HG03175 (cell line): ENCODE measurements around the gene RERE.

ENCODE experiments used
- ATAC-seq: cut with Tn5 transposase; IDR thresholded peaks from one replicate; pipeline ENCODE4 v1.9.1; 2021; ENCODE audit warnings: mild to moderate bottlenecking, moderate library complexity; ENCODE audit not compliant: unreplicated experiment

The RERE gene

DNA sequence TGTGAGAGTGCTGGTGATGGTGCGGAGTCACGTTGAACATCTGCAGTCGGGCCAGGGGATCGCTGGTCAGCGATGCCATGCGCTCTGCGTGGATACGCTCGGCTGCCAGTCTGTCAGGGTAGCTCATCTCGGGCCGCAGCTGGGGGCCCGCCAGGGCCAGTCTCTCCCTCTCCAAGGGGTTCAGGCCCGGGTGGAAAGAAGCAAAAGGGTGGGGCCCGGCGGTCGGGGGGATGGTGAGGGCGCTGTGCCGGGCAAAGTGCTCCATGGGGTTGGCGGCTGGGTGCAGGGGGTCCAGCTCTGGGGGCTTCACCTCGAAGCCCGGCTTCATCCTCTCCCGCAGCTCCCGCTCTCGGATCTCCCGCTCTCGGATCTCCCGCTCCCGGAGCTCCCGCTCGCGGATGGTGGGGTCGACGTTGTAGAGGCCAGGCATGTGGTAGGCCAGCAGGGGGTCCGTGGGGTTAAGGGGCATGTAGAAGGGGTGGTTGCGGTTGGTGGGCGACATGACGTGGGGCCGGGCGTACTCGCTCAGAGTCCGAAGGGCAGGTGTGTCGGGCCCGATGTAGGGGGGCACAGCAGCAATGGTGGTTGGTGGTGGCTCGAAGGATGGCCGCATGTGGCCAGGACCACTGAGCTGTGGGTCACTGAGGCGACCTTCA lies 459.1 kb downstream of the RERE start:
- no peak for ATAC-seq

DNA sequence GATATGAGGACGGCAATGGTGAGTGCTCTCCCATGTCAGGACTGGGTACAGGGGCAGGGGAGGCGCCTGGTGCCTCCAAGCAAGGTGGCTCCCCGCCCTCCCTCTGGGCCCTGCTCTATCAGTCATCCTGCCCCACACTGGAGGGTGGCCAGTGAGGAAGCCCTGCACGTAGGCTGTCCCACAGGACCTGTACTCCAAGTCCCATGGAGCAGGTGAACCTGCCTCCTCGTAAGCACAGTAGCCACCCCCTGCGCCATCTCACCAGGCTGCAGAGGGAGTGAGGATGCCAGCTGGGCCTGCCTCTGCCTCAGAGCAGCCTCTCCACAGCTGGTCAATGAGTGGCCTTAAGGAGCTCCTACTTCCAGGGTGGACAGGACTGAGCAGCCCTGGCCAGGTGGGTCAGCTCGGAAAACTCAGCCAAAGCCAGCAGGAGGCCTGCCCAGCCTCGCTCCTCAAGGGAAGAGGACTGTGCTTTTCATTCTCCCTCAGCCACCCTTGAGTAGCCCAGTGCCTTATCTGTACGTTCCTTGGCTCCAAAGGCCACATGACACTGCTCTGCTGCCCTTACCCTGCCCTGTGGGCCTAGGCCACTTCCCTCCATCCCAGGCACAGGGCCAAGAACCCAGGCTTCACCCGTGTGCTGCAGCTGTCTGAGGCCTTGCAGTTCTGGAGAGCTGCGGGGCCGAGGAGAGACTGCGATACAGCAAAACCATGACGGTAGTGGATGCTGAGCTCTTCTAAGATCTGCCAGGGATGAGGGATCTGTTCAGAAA lies 459.9 kb downstream of the RERE start:
- ATAC-seq: no peak

DNA sequence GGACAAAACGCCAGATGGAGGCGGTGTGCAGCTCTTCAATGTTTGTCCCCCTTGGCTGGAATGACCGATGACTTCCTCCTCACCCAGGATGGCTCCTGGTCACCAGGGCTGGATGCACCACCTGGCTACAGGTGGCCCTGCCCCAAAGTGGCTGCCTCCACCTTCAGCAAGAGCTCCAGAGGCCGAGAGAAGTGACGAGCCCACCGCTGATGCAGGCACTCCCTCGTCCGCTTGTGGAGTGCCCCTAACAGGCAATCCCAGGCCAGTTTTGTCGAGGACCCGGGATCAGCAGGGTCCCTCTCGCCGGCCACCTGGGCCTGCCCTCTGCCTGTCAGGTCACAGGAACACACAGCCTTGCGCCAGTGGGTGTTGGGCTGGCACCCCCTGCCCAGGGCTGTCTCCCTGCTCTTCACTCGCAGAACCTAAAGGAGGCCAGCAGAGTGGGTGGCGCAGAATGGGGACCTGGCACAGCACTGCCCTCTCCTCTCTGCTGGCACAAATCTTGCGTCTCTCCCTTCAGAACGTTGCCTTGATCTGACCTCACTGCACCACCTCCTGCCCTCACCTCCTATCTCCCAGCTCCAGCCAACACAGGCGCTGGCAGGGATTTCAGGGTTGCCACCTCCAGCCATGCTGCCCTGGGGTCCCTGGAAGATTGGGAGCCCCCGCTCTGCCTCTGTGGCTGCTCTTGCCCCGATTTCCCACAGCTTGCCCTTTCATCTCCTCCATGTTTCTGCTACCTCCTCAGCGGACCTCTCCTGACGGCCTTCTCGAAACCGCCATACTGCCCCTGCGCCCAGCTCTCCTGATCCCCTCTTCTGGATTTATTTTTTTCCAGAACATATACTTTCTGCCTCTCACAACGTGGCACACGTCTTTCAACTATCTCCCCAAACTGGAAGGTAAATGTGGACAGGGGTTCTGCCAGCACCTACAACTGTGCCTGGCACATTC lies 460.9 kb downstream of the RERE start:
- no peak for ATAC-seq

DNA sequence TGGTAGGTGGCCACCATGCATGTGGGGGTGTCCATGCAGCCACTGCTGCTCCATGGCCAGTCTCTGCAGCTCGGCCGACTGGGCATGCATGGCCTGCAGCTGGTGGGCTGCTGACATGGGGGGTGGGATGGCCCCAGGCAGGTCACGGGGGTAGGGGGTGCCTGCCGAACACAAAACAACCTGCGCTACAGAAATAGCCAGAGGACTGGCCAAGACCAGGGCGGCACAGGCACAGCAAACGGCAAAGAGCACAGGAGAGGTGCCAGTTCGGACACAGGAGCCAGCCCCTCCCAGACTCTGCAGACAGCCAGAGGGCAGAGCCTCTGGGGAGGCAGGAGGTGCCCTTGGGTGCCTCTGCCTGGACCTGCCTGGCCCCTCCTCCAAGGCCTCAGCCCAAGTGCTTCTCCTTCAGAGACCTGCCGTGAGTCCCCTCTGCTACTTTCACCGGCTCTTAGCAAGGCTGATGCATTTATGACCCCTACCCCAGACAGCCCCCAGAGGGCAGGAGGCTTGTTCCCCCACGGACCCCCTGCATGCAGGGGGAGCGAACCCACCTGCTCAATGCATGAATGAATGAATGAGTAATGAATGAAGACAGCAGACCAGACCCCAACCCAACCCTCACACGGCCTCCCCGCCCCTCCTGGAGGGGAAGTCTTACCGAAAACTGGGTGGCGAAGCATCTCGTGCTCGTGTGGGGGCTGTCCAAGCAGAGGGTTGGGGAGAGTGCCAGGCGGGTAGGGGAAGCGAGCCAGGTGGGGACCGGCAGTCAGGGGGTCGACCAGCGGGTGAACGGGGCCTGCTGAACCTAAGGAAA lies 461.8 kb downstream of the RERE start:
- ATAC-seq: no peak

DNA sequence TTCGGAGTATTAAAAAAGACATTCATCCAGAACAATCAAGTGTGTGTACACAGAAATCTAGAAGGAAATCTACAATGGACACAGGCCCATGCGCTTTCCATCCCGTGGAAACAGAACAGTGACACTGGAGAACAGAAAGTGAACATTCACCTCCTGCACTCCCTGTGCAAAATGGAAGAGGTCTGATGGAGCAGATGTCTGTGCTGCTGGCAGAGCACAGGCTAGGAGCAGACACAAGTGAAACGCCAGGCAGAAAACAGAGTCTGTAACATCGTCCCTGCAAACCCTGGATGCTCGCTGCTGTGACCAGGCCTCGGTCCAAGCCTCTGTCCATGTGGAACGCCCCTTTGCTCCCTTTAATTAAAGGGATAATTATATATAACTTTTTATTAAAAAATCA lies 463.4 kb downstream of the RERE start:
- ATAC-seq: no peak

DNA sequence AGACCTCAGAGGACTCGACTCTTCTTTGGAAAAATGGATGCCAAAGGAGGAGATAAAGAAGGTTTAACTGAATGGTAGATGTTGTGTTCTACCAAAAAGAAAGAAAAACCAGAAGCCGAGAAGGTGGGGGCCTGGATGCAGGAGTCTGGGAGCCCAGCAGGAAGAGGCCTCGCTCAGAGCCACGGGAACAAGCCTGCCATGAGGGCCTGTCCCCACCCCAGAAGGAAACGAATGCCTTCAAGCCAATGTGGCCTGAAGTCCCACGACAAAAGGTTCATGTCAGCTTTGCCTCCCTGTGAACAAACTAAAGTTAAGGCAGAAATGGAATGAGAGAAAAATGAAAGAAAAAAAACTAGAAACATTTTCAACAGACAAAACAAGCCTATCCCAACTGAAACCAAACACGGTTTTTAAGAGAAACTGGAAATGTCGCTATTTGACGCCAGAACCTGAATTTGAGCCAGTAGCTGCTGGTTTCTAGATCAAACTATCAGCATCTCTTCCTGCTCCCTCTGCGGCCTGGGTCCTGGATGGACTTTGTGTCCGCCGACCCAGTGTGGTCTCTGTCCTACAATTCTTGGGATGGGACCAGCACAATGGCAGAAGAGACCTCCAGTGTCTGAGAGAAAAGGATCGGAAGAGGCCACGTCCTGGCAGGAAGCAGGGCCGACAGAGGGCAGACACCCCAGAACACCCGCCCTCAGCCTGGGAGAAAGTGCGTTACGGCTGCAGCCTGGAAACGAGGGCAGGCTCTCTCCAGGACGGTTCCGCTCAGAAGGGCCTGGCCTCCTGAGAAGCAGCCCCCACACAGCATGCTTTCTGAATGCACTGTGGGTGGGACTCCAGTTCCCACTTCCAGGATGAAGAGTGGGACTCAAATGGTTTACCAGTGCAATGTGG lies 464.3 kb downstream of the RERE start:
- no peak for ATAC-seq

DNA sequence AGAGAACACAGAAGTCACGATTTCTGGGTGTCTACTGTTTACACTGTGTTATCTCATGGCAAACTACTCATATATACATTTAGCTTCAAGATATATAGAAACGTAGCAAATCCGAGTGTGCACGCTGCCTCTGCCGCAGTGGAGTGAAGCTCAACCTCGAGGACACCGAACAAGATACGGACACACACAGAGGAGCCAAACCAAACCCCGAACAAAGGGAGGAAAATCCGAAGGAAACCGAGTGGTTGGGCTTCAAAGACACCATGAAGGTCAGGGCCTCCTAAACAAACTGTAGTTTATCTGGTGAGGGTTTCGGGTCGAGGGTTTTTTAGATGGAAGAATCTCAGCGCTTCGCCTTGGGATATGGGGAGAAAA lies 465.0 kb downstream of the RERE start:
- no peak for ATAC-seq

DNA sequence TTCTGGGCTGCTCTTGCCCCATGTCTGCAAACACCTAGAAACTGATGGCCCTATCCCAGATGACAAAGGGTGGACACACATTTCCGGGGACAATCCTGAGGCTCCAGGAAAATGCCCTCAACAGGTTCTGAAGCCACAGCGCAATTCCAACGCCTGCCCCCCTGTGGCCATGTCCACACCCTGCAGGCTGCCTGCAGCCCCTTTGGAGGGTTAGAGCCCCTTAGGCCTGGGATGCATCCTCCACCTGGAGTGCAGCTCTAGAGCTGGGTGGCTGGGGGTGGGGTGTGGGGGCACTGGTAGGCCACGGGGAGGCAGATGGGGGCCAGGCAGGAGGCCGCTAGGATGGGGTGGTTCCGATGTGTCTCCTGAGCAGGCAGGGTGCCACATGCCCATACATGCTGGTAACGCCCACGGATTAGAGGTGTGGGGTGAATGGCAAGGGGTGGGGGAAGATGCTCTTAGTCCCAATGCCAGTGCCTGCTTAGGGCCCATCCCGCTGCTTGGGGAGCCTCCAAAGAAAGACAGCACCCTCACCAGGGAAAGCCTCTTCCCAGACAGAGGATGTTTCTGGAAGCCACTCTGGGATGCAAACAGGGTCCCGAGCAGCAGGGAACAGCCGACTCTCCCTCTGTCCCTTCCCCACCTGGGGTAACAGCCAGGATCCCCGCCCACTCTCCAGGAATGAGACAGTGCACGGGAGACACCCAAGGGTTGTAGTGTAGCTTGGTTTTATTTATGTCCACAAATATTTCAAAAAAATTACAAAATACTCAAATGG lies 465.6 kb downstream of the RERE start:
- ATAC-seq: no peak

DNA sequence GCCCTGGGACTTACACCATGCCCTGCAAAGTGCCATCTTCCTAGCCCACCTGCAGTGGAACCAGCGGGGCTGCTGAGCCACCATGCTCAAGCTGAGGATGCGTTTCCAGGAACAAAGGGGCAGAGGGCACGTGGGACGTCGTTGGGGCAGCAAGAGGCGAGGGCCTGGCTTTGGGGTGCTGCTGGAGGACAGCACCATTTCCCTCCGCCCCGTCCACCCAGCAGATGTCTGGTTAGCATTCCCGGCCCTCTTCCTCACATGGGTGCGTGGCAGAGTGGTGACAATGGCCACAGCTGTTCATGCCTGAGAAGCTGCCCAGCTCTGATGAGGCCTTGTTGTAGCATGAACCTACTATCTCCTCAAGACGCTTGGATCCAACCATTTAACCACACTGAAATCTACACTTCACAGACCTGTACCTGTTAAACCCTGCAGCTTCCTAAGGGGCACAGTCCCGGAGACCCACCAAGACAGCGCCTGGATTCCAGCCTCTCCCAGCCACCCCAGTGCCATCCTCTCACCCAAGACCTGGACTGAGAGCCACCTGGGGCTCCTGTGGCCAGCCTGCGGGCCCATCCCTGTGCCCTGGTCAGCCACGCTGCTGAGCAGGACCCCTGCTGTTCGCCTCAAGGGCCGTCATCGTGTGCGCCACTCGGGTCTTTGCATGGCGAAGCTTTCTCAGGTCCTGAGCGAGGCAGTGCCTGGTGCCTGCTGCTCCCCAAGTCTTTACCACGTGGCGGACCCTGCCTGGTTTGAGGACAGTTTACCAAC lies 466.3 kb downstream of the RERE start:
- no peak for ATAC-seq

DNA sequence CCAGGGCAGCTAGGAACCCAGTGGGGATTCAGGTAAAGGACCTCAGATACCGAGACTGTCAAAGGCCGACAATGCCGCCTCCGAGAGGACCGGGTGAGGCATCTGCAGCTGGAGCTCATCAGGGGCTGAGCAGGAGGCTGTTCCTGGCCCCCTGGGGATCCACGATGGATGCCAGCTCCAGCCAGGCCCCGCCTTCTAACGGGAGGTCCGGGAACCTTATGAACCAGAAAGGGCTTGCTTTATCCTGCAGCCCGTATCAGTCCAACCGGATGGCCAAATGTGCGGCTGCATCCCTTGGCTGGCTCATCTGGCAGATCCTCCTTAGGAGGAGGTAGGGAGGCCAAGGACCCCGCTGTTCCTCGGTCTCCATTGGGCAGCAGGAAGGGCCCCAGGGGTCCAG lies 467.5 kb downstream of the RERE start:
- no peak for ATAC-seq

DNA sequence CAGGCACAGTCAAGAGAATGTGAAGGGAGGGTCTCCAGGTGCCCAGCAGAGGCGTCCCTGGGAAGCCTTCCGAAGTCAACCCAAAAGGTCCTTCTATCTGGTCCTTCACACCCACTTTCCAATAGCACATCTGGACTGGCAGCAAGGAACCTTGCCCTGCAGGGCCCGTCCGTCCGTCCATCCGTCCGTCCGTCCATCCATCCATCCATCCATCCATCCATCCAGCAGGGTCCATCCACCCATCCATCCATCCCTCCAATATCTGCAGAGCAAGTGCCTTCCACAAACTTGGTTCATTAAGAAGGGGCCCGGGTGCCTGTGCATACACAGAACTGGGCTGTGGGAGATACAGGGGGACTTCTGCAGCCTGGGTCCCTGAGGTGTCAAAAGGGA lies 468.0 kb downstream of the RERE start:
- ATAC-seq: no peak

DNA sequence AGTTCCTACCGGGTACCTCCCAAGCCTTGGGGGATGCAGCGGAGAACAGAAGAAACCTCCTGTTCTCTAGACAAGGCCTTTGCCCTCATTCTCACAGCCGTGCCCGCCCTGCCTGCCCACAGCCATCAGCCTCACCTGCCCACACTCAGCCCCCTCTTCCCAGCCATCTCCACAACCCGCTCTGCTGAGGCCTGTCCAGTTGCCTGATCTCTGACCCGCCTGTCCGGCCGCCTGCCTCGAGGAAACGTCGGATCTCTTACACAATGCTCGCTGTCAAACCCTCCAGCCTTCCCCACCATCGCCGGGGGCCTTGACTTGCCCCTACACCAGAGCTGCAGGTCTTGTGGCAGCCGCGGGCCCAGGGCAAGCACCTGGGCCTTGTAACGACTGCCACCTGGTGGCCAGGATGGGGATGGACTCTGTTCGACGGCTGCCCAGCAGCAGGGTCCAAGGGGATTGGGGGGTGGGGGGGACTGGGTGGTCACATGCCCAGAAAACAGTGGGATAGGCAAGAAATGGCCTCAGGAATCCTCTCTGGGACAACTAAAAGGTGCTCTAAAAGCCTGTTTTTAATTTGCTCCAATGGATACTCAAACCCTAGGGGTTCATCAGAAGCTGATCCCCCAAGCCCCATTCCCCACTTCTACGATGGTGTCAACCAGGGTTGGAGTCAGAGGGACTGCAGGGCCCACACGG lies 468.5 kb downstream of the RERE start:
- peak; percentile 43 for ATAC-seq

DNA sequence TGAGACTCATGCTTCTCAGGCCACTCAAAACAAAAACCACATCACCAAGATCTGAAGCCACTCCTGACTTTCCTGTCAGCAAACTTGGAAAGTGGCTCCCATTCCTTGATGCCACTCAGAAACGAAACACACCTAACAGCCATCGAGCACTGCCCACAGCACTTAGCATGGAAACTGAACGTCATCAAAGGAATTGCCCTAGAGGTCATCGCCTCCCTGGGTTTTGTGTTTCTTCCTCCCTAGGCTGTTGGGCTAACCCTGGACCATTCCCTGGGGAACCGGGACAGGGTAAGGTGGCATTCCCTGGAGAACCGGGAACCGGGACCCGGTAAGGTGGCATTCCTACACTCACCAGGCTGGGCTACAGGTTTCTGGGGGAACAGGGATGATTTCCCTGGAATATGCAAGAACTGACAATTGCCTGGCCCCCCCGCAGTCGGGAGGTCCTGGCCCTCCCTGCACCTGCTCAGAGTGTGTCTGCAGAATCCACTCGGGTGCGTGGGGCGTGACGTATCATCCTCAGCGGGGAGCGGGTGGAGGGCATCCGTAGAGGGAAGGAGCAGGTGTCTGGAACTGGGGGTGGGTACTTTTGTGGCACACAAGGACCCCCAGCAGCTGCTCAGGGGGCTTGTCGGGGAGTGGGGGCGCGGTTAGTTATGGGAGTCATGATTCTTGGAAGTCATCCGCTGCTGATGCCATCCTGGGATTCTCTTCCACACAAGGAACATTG lies 469.2 kb downstream of the RERE start:
- no peak for ATAC-seq

DNA sequence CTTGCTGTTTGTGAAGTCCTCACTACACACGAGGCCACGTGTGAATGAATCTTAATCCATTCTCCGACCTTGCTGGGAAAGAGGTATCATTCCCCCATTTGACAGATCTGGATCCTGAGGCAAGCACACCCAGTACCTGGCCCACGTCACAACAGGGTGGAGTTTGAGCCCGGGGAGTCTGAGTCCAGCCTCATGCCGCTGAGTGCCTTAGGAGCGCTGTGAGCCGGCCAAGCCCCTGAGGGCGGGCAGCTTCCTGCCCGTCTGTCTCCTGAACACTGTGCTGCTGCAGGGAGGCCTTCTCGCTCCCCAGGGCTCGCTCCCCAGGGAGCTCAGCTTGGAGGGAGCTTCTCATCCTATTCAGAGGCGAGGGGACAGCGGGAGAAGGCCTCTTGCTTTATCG lies 469.8 kb downstream of the RERE start:
- no peak for ATAC-seq

DNA sequence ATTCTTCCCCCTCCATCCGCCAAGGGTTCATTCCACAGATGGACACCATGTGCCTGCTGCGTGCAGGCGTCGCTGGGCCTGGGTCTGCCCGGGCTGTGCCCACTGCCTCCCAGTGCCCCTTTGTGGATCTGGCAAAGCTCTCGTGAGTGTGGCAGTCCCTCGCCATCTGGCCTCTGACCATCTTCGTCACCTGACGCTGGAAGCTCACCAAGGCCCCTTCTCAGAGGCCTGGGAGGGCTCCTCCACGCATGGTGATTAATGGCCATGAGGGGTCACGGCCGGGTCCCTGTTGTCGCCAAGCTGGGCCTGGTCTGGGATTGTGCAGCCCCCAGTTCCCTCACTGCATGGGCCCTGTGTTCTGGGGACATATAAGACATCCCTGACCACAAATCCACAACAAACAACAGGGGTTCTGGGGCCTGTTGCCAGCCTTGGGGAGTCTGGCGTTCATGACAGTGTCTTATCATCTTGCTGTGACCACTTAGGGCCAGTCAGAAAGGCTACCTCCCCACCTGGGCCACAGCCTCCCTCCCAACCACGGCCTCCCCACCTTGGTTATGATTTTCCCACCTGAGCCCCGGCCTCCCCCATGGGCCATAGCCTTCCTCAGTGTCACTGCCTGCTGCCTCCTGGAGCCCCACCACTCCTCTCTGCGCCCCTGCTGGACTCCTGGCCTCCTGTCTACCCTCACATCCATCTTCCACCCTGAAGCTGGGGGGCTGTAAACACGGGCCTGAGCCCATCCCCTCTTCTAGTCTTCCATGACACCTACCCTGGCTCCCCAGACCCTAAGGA lies 471.6 kb downstream of the RERE start:
- ATAC-seq: no peak

DNA sequence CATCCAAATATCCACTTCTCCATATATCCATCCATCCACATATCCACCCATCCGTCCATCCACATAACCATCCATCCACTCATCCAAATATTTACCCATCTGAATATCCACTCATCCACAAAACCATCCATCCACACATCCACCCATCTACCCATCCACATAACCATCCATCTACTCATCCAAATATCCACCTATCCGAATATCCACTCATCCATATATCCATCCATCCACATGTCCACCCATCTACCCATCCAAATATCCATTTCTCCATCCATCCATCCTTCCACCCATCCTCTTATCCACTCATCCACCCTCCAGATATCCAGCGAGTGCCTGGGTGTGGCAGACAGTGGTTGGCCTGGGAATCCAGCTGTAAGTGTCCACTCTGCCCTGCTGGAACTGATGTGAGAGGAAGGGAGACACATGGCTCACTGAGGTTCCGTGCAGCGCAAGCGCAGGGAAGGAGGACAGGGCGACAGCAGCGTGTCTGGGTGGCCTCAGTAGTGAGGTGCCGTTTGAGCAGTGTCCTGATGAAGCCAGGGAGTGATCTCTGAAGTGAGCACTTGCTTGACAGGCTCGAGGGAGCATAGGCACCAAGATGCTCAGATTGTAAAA lies 472.4 kb downstream of the RERE start:
- ATAC-seq: no peak
